GM18499 (cell line): ENCODE results near the gene DUSP6.

ENCODE experiments used
- ATAC-seq: cut with Tn5 transposase; IDR thresholded peaks from one replicate; pipeline ENCODE4 v1.9.1; 2021; ENCODE audit warnings: moderate number of reproducible peaks; ENCODE audit not compliant: insufficient read depth, unreplicated experiment

The DUSP6 gene

GRCh38 chr12:89352492-89353187, at the start of gene DUSP6:
Gene DUSP6, minus strand, starts transcription at chr12:89352501. Its CDS starts 462 bp downstream, at chr12:89352039.
- no peak for ATAC-seq

- ATAC-seq, result no peak
Observed at GRCh38 chr12:89401433-89402058, 49.2 kb upstream of the DUSP6 start.

GRCh38 chr12:89400415-89400814, 48.1 kb upstream of the DUSP6 start:
- ATAC-seq, result no peak

GRCh38 chr12:89395712-89396111, 43.4 kb upstream of the DUSP6 start:
- ATAC-seq, result no peak

- no peak for ATAC-seq
Observed at GRCh38 chr12:89393551-89394121, 41.3 kb upstream of the DUSP6 start.

GRCh38 chr12:89392391-89392790, 40.1 kb upstream of the DUSP6 start:
- ATAC-seq, result no peak

GRCh38 chr12:89391726-89392336, 39.5 kb upstream of the DUSP6 start:
- ATAC-seq, result no peak

- ATAC-seq, result no peak
Observed at GRCh38 chr12:89390802-89391673, 38.7 kb upstream of the DUSP6 start.

GRCh38 chr12:89389755-89390661, 37.7 kb upstream of the DUSP6 start:
- ATAC-seq, result no peak

GRCh38 chr12:89386138-89386537, 33.8 kb upstream of the DUSP6 start:
- ATAC-seq, result no peak

GRCh38 chr12:89384807-89385206, 32.5 kb upstream of the DUSP6 start:
- no peak for ATAC-seq

- no peak for ATAC-seq
Observed at GRCh38 chr12:89384050-89384758, 31.9 kb upstream of the DUSP6 start.

- ATAC-seq, result no peak
Observed at GRCh38 chr12:89383235-89384049, 31.1 kb upstream of the DUSP6 start.

GRCh38 chr12:89382328-89382727, 30.0 kb upstream of the DUSP6 start:
- ATAC-seq, result no peak

- ATAC-seq, result no peak
Observed at GRCh38 chr12:89379839-89380467, 27.7 kb upstream of the DUSP6 start.

- ATAC-seq, result no peak
Observed at GRCh38 chr12:89379148-89379838, 27.0 kb upstream of the DUSP6 start.

- no peak for ATAC-seq
Observed at GRCh38 chr12:89376844-89377243, 24.5 kb upstream of the DUSP6 start.
